Fibroblast of the aortic adventitia (primary cell): ENCODE results near the gene INSC. TPM values are rescaled to one million over a fixed set of nuclear protein-coding genes. Genes with fewer than 3 reads are reported as not detected.
A peak's percentile ranks its signal among the peaks of the same experiment; 100 is the strongest.

Experiments
- DNase-seq: peaks from one replicate; pipeline ENCODE4 v3.0.0-alpha.2; 2010; ENCODE audit warnings: low read depth
- H3K4me3 ChIP-seq: 2 replicates; pipeline ENCODE4 v1.5.1; 2011; ENCODE audit warnings: low read depth, mild to moderate bottlenecking, control low read depth, low read length, moderate library complexity
- total RNA-seq: library from RNA; depleted of rRNA; stranded (reverse); fragments of >200 nt; gene quantifications from 2 replicates; pipeline ENCODE4 v1.2.3, GENCODE V29; 2012; ENCODE audit warnings: low replicate concordance
- TF ChIP-seq, protein P1 (sequence below): IDR thresholded peaks from 2 replicates; pipeline ENCODE4 v1.5.1; 2011; ENCODE audit warnings: mild to moderate bottlenecking, low read length, control low read depth, inconsistent platforms; ENCODE audit not compliant: insufficient read depth

INSC gene
- total RNA-seq, 1 donor: 0.81 TPM

DNA sequence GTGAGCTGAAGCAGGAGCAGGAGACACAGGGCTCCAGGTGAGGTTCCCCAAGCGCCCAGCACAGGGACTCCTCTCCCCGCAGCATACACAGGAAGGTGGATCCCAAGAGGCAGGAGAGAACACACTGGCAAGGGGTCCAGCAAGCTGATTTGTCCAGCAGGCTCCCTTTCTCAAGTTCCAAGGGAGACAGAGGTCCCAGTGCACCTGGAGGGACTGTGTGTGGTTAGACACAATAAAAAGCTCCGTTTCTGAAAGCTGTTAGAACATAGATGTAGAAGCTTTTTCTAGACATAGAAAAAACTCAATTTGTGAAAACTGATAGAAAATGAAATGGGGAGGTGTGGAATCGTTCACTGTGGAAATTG lies 39.6 kb upstream of the INSC start:
- H3K4me3 ChIP-seq: no peak overlapping the region
- no peak for DNase-seq
- TF ChIP-seq, protein P1, sequence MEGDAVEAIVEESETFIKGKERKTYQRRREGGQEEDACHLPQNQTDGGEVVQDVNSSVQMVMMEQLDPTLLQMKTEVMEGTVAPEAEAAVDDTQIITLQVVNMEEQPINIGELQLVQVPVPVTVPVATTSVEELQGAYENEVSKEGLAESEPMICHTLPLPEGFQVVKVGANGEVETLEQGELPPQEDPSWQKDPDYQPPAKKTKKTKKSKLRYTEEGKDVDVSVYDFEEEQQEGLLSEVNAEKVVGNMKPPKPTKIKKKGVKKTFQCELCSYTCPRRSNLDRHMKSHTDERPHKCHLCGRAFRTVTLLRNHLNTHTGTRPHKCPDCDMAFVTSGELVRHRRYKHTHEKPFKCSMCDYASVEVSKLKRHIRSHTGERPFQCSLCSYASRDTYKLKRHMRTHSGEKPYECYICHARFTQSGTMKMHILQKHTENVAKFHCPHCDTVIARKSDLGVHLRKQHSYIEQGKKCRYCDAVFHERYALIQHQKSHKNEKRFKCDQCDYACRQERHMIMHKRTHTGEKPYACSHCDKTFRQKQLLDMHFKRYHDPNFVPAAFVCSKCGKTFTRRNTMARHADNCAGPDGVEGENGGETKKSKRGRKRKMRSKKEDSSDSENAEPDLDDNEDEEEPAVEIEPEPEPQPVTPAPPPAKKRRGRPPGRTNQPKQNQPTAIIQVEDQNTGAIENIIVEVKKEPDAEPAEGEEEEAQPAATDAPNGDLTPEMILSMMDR: no peak

DNA sequence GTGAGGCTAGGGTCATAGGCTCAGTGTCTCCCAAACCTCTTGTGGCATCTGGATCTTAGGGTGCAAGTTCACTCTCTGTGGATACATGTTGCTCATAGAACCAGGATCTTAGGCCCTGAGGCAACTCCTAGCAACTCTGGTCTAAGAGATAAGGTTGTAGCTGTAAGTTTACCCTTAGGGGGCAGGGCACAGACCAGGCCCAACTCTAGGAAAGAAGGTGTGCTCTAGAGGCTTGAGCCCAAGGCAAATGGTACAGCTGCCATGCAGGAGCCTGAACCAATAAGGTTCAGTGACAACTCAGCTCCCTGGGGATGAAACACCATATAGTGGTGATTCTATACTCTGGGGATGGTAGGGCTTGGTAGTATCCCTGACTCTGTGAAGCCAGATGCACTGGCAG lies 23.5 kb upstream of the INSC start:
- no peak overlapping the region for H3K4me3 ChIP-seq
- TF ChIP-seq, protein P1: no peak
- no peak for DNase-seq

- TF ChIP-seq, protein P1: no peak
- no peak overlapping the region for H3K4me3 ChIP-seq
- no peak for DNase-seq
Measured at GRCh38 chr11:15091625-15092024, 23.1 kb upstream of the INSC start.

GRCh38 chr11:15093432-15093831 lies 21.3 kb upstream of the INSC start:
- H3K4me3 ChIP-seq: no peak overlapping the region
- TF ChIP-seq, protein P1: no peak
- DNase-seq: no peak

- no peak for DNase-seq
- TF ChIP-seq, protein P1: no peak
- no peak overlapping the region for H3K4me3 ChIP-seq
Measured at GRCh38 chr11:15095736-15096228, 18.9 kb upstream of the INSC start.

DNA sequence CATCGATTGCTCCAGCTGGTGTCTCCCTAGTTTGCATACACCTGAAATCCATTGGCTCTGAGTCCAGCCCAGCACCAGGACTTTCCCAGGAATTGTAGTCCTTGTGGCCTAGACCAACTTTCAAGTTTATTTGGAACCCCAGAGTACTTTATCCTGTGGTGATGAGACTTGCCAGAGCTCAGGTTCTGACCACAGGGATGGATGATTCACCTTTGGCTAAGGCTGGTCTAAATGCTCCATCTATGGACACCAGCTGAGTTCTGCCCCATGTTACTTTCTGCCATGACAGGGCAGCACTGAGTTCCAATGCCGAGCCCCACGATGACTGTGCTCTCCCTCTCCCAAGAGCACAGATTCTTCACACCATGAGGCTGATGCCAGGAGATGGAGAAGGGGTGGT lies 17.3 kb upstream of the INSC start:
- H3K4me3 ChIP-seq: no peak overlapping the region
- no peak for DNase-seq
- TF ChIP-seq, protein P1: no peak

DNA sequence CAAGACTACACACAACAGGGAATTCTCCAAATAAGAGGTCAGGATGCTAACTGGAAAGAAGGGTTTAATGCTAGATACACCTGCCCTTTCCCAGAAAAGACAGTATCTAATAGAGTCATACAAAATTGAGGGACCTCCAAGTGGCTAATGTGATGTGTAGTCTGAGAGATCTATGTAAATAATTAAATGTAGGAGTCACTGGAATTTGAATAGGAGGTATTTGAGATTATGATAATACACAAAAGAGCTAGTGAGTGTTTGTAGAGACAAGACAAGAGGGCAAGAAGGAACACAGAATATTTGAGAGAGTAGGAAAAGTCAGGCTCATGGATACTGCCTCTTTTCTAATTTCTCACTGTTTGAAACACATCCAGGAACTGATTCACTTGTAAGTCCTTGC lies 15.5 kb upstream of the INSC start:
- peak; percentile 36 for DNase-seq
- TF ChIP-seq, protein P1: no peak
- no peak overlapping the region for H3K4me3 ChIP-seq
